Neural cell (in vitro differentiated cells): Measurements from ENCODE around the gene TBC1D32. TPM values are rescaled to one million over a fixed set of nuclear protein-coding genes. Genes with fewer than 3 reads are reported as not detected.

Experiments used
- H2AFZ ChIP-seq: fragments of 200-600, 300-800 bp; sonication (generic), shearing (Covaris generic); 2 replicates; pipeline ENCODE4 v1.6.0; 2014; ENCODE audit warnings: low read depth, mild to moderate bottlenecking, antibody characterized with exemption, low read length, moderate library complexity
- H3F3A ChIP-seq: fragments of 200-600 bp; shearing (Covaris generic); 2 replicates; pipeline ENCODE4 v1.6.1; 2016; ENCODE audit warnings: mild to moderate bottlenecking, moderate library complexity, mixed read lengths, antibody characterized with exemption, low read length; ENCODE audit not compliant: insufficient read depth, poor library complexity, severe bottlenecking
- H3K27ac ChIP-seq: fragments of 200-600, 300-800 bp; sonication (generic), shearing (Covaris generic); 2 replicates; pipeline ENCODE4 v1.5.1; 2014; ENCODE audit warnings: mild to moderate bottlenecking, low read length, moderate library complexity
- H3K27me3 ChIP-seq: fragments of 300-800, 200-600 bp; sonication (generic), shearing (Covaris generic); 2 replicates; pipeline ENCODE4 v1.6.0; 2014; ENCODE audit warnings: mild to moderate bottlenecking, low read depth, low read length, moderate library complexity; ENCODE audit not compliant: insufficient read depth
- H3K36me3 ChIP-seq: fragments of 300-800, 200-600 bp; sonication (generic), shearing (Covaris generic); 2 replicates; pipeline ENCODE4 v1.5.1; 2014; ENCODE audit warnings: mild to moderate bottlenecking, antibody characterized with exemption, low read length, moderate library complexity; ENCODE audit not compliant: insufficient read depth
- H3K4me2 ChIP-seq: fragments of 300-800, 200-600 bp; sonication (generic), shearing (Covaris generic); 2 replicates; pipeline ENCODE4 v1.6.0; 2014; ENCODE audit warnings: mild to moderate bottlenecking, low read length
- H3K4me3 ChIP-seq: fragments of 300-800, 200-600 bp; sonication (generic), shearing (Covaris generic); 2 replicates; pipeline ENCODE4 v1.5.1; 2014; ENCODE audit warnings: mild to moderate bottlenecking, low read length, moderate library complexity
- H3K79me2 ChIP-seq: fragments of 200-600 bp; shearing (Covaris generic); replicated peaks from 2 replicates; pipeline ENCODE4 v1.6.0; 2014; ENCODE audit warnings: mild to moderate bottlenecking, low read length, moderate library complexity; ENCODE audit not compliant: insufficient read depth
- H3K9ac ChIP-seq: fragments of 300-800, 200-600 bp; sonication (generic), shearing (Covaris generic); 2 replicates; pipeline ENCODE4 v1.6.1; 2016; ENCODE audit warnings: mild to moderate bottlenecking, low read length, mixed read lengths
- H3K9me2 ChIP-seq: fragments of 200-600 bp; shearing (Covaris generic); 2 replicates; pipeline ENCODE4 v1.6.1; 2016; ENCODE audit warnings: mild to moderate bottlenecking, low read length, mixed read lengths; ENCODE audit not compliant: insufficient read depth
- H3K9me3 ChIP-seq: fragments of 200-600, 300-800 bp; sonication (generic), shearing (Covaris generic); 2 replicates; pipeline ENCODE4 v1.6.1; 2016; ENCODE audit warnings: mild to moderate bottlenecking, mixed run types, low read length, moderate library complexity, mixed read lengths
- H4K20me1 ChIP-seq: fragments of 200-600 bp; shearing (Covaris generic); 2 replicates; pipeline ENCODE4 v1.6.1; 2016; ENCODE audit warnings: mild to moderate bottlenecking, mixed run types; ENCODE audit not compliant: insufficient read depth
- EP300 ChIP-seq: fragments of 450-650 bp; conservative IDR thresholded peaks from 2 replicates; pipeline ENCODE4 v1.6.1; 2014; ENCODE audit warnings: antibody characterized with exemption, mild to moderate bottlenecking, moderate library complexity; ENCODE audit not compliant: poor library complexity, severe bottlenecking
- EZH2 ChIP-seq: fragments of 200-600, 300-800 bp; shearing (Covaris generic), sonication (generic); IDR thresholded peaks from 2 replicates; pipeline ENCODE4 v1.6.1; 2014; ENCODE audit warnings: antibody characterized with exemption, low read length, borderline replicate concordance, mild to moderate bottlenecking; ENCODE audit not compliant: insufficient read depth, poor library complexity, severe bottlenecking
- MXI1 ChIP-seq: fragments of 450-650 bp; conservative IDR thresholded peaks from 2 replicates; pipeline ENCODE4 v1.6.1; 2014; ENCODE audit warnings: antibody characterized with exemption, mild to moderate bottlenecking; ENCODE audit not compliant: poor library complexity, severe bottlenecking
- POLR2AphosphoS5 ChIP-seq: IDR thresholded peaks from 2 replicates; pipeline ENCODE4 v1.6.1; 2012
- REST ChIP-seq: IDR thresholded peaks from 2 replicates; pipeline ENCODE4 v1.6.1; 2012; ENCODE audit warnings: borderline replicate concordance
- TAF1 ChIP-seq: IDR thresholded peaks from 2 replicates; pipeline ENCODE4 v1.6.1; 2012; ENCODE audit warnings: low read depth
- polyA plus RNA-seq: library from polyadenylated mRNA; depleted of rRNA; stranded (reverse); fragments of >200 nt; gene quantifications from 2 replicates; pipeline ENCODE4 v1.2.3, GENCODE V29; 2014
- TF ChIP-seq, protein P1 (sequence below): fragments of 450-650 bp; IDR thresholded peaks from 2 replicates; pipeline ENCODE4 v1.5.1; 2014; ENCODE audit warnings: antibody characterized with exemption, mild to moderate bottlenecking, moderate library complexity; ENCODE audit not compliant: poor library complexity, severe bottlenecking

Gene TBC1D32
- polyA plus RNA-seq, 1 donor from 2014 or later, result 33.2 TPM

GRCh38 chr6:121365536-121366521 lies 31.5 kb upstream of the TBC1D32 start:
- H3K4me3 ChIP-seq, result no peak overlapping the region
- no peak overlapping the region for H2AFZ ChIP-seq
- H3K36me3 ChIP-seq, result no peaks in the 10 kb centered on the region
- H3F3A ChIP-seq, result no peaks in the 10 kb centered on the region
- no peak overlapping the region for H3K27ac ChIP-seq
- no peaks in the 10 kb centered on the region for H3K79me2 ChIP-seq
- no peaks in the 10 kb centered on the region for H3K9me2 ChIP-seq
- no peaks in the 10 kb centered on the region for H3K9me3 ChIP-seq
- no peaks in the 10 kb centered on the region for H3K27me3 ChIP-seq
- no peak overlapping the region for H3K9ac ChIP-seq
- no peaks in the 10 kb centered on the region for H4K20me1 ChIP-seq
- no peak for TF ChIP-seq REST
- TF ChIP-seq TAF1, result no peak
- no peak for TF ChIP-seq EP300
- H3K4me2 ChIP-seq, result no peak overlapping the region

GRCh38 chr6:121356575-121356974 lies 22.3 kb upstream of the TBC1D32 start:
- Histone ChIP-seq H3K9me3 (no peaks in the 10 kb centered on the region), H3K27me3 (no peaks in the 10 kb centered on the region), H3F3A (no peaks in the 10 kb centered on the region), H3K4me3 (no peak overlapping the region), H3K36me3 (no peaks in the 10 kb centered on the region), H2AFZ (no peak overlapping the region), H3K9me2 (no peaks in the 10 kb centered on the region), H3K9ac (no peak overlapping the region), H3K79me2 (no peaks in the 10 kb centered on the region), H3K27ac (no peak overlapping the region), H4K20me1 (no peaks in the 10 kb centered on the region), H3K4me2 (no peak overlapping the region)
- TF ChIP-seq EP300 (no peak), TAF1 (no peak)

DNA sequence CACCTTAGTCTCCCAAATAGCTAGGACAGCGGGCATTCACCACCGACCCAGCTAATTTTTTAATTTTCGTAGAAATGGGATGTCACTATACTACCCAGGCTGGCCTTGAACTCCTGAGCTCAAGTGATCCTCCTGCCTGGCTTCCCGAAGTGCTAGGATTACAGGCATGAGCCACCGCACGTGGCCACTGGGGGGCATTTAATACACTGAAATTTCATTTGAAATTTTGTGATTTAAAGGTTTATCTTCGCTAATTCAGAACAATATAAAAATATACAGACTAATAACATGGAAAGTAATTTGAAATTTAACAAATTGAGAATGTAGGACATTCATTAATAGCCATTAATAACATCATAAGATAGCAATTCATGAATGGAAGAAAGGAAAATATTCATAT lies 20.5 kb upstream of the TBC1D32 start:
- Histone ChIP-seq H4K20me1 (no peaks in the 10 kb centered on the region), H3K4me3 (no peak overlapping the region), H3K27me3 (no peaks in the 10 kb centered on the region), H3K9me2 (no peaks in the 10 kb centered on the region), H3F3A (no peaks in the 10 kb centered on the region), H3K9ac (no peak overlapping the region), H3K27ac (no peak overlapping the region), H3K9me3 (no peaks in the 10 kb centered on the region), H3K36me3 (no peaks in the 10 kb centered on the region), H3K79me2 (no peaks in the 10 kb centered on the region), H3K4me2 (no peak overlapping the region), H2AFZ (no peak overlapping the region)
- TF ChIP-seq POLR2AphosphoS5 (no peak), EP300 (no peak), MXI1 (no peak), REST (no peak), EZH2 (no peak)
- TF ChIP-seq, protein P1, sequence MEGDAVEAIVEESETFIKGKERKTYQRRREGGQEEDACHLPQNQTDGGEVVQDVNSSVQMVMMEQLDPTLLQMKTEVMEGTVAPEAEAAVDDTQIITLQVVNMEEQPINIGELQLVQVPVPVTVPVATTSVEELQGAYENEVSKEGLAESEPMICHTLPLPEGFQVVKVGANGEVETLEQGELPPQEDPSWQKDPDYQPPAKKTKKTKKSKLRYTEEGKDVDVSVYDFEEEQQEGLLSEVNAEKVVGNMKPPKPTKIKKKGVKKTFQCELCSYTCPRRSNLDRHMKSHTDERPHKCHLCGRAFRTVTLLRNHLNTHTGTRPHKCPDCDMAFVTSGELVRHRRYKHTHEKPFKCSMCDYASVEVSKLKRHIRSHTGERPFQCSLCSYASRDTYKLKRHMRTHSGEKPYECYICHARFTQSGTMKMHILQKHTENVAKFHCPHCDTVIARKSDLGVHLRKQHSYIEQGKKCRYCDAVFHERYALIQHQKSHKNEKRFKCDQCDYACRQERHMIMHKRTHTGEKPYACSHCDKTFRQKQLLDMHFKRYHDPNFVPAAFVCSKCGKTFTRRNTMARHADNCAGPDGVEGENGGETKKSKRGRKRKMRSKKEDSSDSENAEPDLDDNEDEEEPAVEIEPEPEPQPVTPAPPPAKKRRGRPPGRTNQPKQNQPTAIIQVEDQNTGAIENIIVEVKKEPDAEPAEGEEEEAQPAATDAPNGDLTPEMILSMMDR, result no peak
